Stimulated activated CD8-positive, alpha-beta memory T cell treated with anti-CD3 and anti-CD28 coated beads, Interleukin-4, amount 100 ng/mL, for 4 hours (primary cell): ENCODE measurements around the gene MEIS3.

Experiments used
- DNase-seq, 2 donors: peaks; one replicate each; pipeline ENCODE4 v3.0.0-alpha.2; 2020; ENCODE audit warnings: low read depth in 2 of 2, low spot score in 1 of 2

The MEIS3 gene

DNA sequence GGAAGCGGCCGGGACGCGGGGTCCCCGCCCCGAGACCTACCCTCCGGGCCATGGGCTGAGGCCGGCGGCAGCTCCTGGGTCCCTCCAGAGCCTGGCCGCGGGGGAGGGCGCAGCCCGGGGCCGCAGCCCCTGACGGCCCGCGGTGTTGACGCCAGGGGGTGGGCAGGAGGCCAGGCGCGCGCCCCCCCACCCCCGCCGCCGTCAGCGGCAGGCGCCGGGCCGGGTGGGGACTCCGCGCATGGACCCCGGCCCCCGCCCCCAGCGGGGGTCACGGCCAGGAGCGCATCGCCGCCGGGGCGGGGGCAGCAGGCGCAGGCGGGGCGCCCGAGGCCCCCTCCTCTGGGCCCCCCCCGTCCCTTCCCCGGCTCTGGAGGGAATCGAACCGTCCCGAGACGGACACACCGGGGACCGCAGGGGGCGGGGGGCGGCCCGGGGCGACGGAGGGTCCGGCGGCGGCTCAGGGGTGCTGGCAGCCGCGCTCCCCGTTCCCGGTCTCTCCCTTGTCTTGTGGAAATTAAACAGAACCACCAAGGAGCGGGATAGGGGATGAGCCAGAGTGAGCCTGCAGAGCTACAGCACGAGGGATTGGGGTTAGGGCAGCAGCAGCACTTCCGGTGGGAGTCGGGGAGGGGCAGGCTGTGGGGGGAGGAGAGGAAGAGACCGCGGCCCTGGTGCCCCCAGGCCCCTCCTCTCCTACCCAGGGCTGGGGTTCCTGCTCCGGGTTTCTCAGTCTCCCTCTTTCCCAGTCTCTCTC lies at the start of gene MEIS3:
MEIS3 (minus strand) TSS at position 498 of the 754 bp plus-strand sequence; CDS start at position 52, 446 bp downstream.
- no peak for DNase-seq

- no peak for DNase-seq
Measured at GRCh38 chr19:47467914-47468313, 48.6 kb upstream of the MEIS3 start.

GRCh38 chr19:47465957-47466356 lies 46.6 kb upstream of the MEIS3 start:
- no peak for DNase-seq

GRCh38 chr19:47464675-47465419 lies 45.5 kb upstream of the MEIS3 start:
- no peak for DNase-seq

DNA sequence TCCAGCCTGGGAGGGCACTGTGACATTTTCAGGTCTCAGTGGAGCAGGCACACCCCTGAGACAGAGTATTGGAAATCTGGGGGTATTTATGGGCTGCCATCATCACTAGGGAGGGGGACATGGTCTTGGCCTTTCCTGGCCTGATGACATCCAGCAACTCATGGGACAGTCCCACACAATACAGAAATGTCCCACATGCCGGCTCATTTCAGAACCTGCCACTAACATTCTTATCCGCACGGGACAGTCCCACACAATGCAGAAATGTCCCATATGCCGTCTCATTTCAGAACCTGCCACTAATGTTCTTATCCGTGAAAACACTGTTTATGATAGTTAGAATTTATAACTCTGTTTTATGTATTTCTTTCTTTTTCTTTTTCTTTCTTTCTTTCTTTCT lies 42.5 kb upstream of the MEIS3 start:
- no peak for DNase-seq

DNA sequence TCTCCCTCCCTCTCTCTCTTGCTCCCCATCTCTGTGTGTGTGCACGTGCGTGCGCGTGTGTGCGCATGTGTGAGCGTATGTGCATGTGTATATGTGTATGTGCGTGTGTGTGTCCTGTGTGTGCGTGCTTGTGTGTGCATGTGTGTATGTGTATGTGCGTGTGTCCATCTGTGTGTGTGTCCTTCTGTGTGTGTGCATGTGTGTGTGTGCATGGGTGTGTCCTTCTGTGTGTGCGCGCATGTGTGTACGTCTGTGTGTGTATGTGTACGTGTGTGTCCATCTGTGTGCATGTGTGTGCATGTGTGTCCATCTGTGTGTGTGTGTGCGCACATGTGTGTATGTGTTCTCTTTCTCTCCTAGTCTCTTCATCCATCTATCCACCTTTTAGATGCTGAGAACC lies 40.1 kb upstream of the MEIS3 start:
- no peak for DNase-seq

DNA sequence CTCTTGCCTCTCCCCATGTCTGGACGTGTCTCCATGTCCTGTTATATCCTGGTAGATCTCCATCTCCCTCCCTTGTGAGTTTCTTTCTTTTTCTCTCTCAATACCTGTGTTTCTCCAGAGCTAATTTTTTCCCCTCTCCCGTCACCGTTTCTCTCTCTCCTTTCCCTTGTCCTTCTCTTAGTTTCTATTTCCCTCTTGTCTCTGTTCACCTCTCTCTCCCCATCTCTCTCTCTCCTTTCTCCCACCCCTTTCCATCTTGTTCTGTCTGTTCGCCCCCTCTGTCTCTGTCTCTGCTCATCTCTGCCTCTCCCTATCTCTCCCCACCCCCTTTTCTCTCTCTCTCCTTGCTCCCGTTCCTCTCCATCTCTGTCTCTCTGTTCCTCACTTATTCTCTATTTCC lies 39.3 kb upstream of the MEIS3 start:
- no peak for DNase-seq

GRCh38 chr19:47456721-47457474 lies 37.6 kb upstream of the MEIS3 start:
- no peak for DNase-seq

DNA sequence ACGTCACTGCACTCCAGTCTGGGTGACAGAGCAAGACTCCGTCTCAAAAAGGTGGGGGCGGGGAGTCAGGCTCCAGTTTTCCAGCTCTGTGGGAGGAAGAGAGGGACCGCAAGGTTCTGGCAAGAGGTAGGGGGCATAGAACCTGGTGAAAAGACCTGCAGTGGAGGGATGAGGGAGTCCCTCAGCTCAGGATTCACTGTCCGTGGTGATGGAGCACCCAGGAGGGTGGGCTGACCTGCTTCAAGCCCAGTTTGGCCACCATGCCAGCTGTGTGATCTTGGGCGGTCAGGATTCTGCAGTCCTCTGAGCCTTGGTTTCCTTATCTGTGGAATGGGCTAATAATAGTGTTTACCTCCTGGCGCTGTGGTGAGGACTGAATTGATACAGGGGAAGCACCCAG lies 31.2 kb upstream of the MEIS3 start:
- DNase-seq = no peak

DNA sequence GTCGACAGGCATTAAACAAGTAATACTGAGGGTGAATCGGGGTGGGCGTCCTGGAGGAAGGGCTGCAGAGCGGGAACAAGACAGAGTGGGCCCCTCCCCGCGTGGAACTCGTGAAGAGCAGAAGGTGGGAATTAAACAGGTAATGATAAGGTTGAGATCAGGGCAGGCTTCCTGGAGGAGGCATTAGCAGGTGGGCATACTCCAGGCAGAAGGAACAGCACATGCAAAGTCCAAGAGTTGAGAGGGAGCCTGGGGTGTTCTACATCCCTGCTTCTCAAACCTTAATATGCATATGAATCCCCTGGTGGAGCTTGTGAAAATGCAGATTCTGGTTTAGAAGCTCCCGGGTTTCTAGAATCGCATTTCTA lies 29.0 kb upstream of the MEIS3 start:
- DNase-seq = no peak

GRCh38 chr19:47447470-47448359 lies 28.4 kb upstream of the MEIS3 start:
- DNase-seq = peak in 1 of 2 donors; percentile 24

GRCh38 chr19:47446534-47447469 lies 27.5 kb upstream of the MEIS3 start:
- no peak for DNase-seq

DNA sequence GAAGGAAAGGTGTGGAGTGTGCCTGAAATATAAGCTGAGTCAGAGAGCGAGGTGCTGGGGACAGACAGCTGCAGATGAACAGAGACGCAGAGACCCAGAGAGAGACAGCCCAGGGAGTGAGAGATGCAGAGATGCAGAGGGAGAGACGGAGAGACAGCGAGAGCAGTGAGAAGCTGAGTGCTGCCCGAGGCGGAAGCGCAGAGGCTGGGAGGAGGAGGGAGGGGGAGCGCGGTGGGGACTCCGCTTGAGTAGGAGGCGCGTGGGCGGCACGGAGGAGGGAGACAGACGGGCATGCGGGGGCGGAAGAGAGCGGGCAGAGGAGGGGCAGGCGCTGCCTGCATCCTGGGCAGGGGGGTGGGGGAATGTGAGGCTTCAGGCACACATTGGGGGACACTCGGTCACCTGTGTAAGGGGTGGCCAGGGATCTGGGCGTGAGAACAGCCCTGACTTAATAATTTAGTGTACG lies 26.6 kb upstream of the MEIS3 start:
- peak; percentile 54 to 69 for DNase-seq

DNA sequence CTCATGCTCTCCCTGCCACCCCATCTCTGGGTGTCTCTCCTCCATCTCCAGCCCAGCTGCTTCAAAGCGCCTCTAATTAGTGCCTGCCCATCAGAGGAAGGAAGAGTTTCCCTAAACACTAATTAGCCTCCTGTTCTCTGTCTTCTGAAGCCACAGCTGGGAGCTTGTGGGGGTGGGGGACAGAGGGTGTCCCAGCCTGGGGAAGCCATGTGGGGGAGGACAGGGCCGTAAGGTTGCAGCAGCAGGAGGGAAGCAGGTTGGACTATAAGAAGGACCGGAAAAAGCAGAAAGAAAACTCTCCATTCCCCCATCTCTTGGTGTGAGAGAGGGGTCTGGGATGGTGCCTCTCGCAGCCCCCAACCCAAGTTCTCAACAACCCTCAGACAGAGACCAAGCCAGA lies 26.2 kb upstream of the MEIS3 start:
- DNase-seq = no peak

- no peak for DNase-seq
Measured at GRCh38 chr19:47444388-47444821, 25.1 kb upstream of the MEIS3 start.

GRCh38 chr19:47443331-47443730 lies 24.0 kb upstream of the MEIS3 start:
- DNase-seq = no peak

- DNase-seq = no peak
Measured at GRCh38 chr19:47438793-47439220, 19.5 kb upstream of the MEIS3 start.

GRCh38 chr19:47437500-47437899 lies 18.2 kb upstream of the MEIS3 start:
- DNase-seq = no peak

- DNase-seq = peak; percentile 64 to 88
Measured at GRCh38 chr19:47436712-47437401, 17.5 kb upstream of the MEIS3 start.
